Common myeloid progenitor, CD34-positive (primary cell): Measurements from ENCODE around the gene TMEM255B.
"Not testable (repeated sequence)": the region's sequence is repeated elsewhere in the genome, so short reads cannot be mapped to it uniquely, and the experiment has no call there.

Source experiments
- CTCF ChIA-PET: fragments of 350-600 bp; sonication (Branson Sonifier 250); formaldehyde crosslinking; loops from one replicate; lab custom pipeline; 2021; ENCODE audit warnings: antibody characterized with exemption; lab: Charles Lee
- POLR2A ChIA-PET: fragments of 350-600 bp; sonication (Branson Sonifier 250); formaldehyde crosslinking; loops from one replicate; lab custom pipeline; 2021; ENCODE audit warnings: antibody characterized with exemption; lab: Charles Lee
- DNase-seq, 3 donors: peaks; one replicate each; pipeline versions ENCODE4 v3.0.0 to v3.0.0-alpha.2; 2013
- H3K27ac ChIP-seq, 2 experiments: 1 replicate in 1 of 2; 2 replicates in 1 of 2; pipeline ENCODE4 v1.7.0; 2013; ENCODE audit warnings: inconsistent platforms in 2 of 2, low read length in 2 of 2, mild to moderate bottlenecking in 2 of 2, low read depth in 1 of 2, moderate library complexity in 1 of 2; ENCODE audit not compliant: severe bottlenecking in 2 of 2, insufficient read depth in 1 of 2, poor library complexity in 1 of 2
- H3K27me3 ChIP-seq, 5 experiments: replicated peaks in 2 of 5; 1 replicate in 3 of 5; 2 replicates in 2 of 5; pipeline versions ENCODE4 v1.6.1 to v1.7.0; 2013; ENCODE audit warnings: low read length in 4 of 5, mild to moderate bottlenecking in 2 of 5, moderate library complexity in 2 of 5, inconsistent platforms in 1 of 5; ENCODE audit not compliant: insufficient read depth in 5 of 5, control insufficient read depth in 4 of 5
- H3K36me3 ChIP-seq, 4 experiments: 1 replicate in 2 of 4; 2 replicates in 2 of 4; pipeline versions ENCODE4 v1.6.1 to v1.7.0; 2013; ENCODE audit warnings: low read length in 3 of 4, control low read depth in 1 of 4, mild to moderate bottlenecking in 1 of 4; ENCODE audit not compliant: control insufficient read depth in 4 of 4, insufficient read depth in 4 of 4
- H3K4me1 ChIP-seq, 4 experiments: 1 replicate in 3 of 4; 2 replicates in 1 of 4; pipeline versions ENCODE4 v1.6.1 to v1.7.1; 2013; ENCODE audit warnings: low read length in 3 of 4, mild to moderate bottlenecking in 3 of 4, control low read depth in 1 of 4, inconsistent platforms in 1 of 4, moderate library complexity in 1 of 4; ENCODE audit not compliant: control insufficient read depth in 4 of 4, insufficient read depth in 4 of 4; ENCODE audit errors: control extremely low read depth in 1 of 4
- H3K4me3 ChIP-seq, 7 experiments: 1 replicate in 4 of 7; 2 replicates in 3 of 7; pipeline versions ENCODE4 v1.5.1 to v1.7.0; 2013; ENCODE audit warnings: mild to moderate bottlenecking in 7 of 7, low read length in 6 of 7, moderate library complexity in 6 of 7, inconsistent platforms in 2 of 7, low read depth in 2 of 7, control low read depth in 1 of 7; ENCODE audit not compliant: insufficient read depth in 4 of 7, control insufficient read depth in 1 of 7; ENCODE audit errors: extremely low read depth in 1 of 7
- H3K9me3 ChIP-seq, 5 experiments: 1 replicate in 4 of 5; 2 replicates in 1 of 5; pipeline versions ENCODE4 v1.6.1 to v1.7.1; 2013; ENCODE audit warnings: low read length in 4 of 5, mild to moderate bottlenecking in 2 of 5, inconsistent platforms in 1 of 5, low read depth in 1 of 5, moderate library complexity in 1 of 5; ENCODE audit not compliant: control insufficient read depth in 4 of 5, insufficient read depth in 2 of 5; ENCODE audit errors: control extremely low read depth in 1 of 5
- WGBS: methylation state at CpG from one replicate; pipeline ENCODE4 v1.1.5; 2013; ENCODE audit not compliant: insufficient coverage; 5-methylcytosine and 5-hydroxymethylcytosine counted together

TMEM255B gene

GRCh38 chr13:113786262-113786841 is 27.3 kb downstream of the TMEM255B start:
- peak in 2 of 3 donors; percentile 21 to 23 for DNase-seq
- H3K27ac ChIP-seq = no peak overlapping the region

GRCh38 chr13:113787694-113788093 is 28.7 kb downstream of the TMEM255B start:
- H3K36me3 ChIP-seq = no peaks in the 10 kb centered on the region
- no peak overlapping the region for H3K4me3 ChIP-seq
- 94% methylated on average over 6 of the region's 12 CpGs for WGBS
- no peaks in the 10 kb centered on the region for H3K4me1 ChIP-seq
- DNase-seq = no peak
- H3K9me3 ChIP-seq = peaks cover 0 to 9% (median 0%) of the 10 kb centered on the region in 5 experiments
- ChIA-PET POLR2A (no interaction called here), CTCF (no interaction called here)
- no peak overlapping the region for H3K27ac ChIP-seq
- H3K27me3 ChIP-seq = peaks cover 0 to 15% (median 2%) of the 10 kb centered on the region in 5 experiments

More at GRCh38 chr13:113786262-113786841, 27.3 kb downstream of the TMEM255B start:
- peaks cover 0 to 15% (median 2%) of the 10 kb centered on the region in 5 experiments for H3K27me3 ChIP-seq
- ChIA-PET POLR2A (no interaction called here), CTCF (no interaction called here)
- no peaks in the 10 kb centered on the region for H3K4me1 ChIP-seq
- 71% methylated on average over 17 of the region's 17 CpGs for WGBS
- H3K4me3 ChIP-seq = no peak overlapping the region
- peaks cover 0 to 9% (median 0%) of the 10 kb centered on the region in 5 experiments for H3K9me3 ChIP-seq
- H3K36me3 ChIP-seq = no peaks in the 10 kb centered on the region

- Histone ChIP-seq H3K27me3 (peaks cover 0 to 18% (median 2%) of the 10 kb centered on the region in 5 experiments), H3K36me3 (no peaks in the 10 kb centered on the region), H3K4me1 (no peaks in the 10 kb centered on the region), H3K9me3 (peaks cover 0 to 9% (median 0%) of the 10 kb centered on the region in 5 experiments), H3K4me3 (no peak overlapping the region), H3K27ac (no peak overlapping the region)
- WGBS = 93% methylated on average over 26 of the region's 31 CpGs
- ChIA-PET CTCF (no interaction called here), POLR2A (no interaction called here)
- DNase-seq = no peak
These were observed 29.5 kb downstream of the TMEM255B start for GRCh38 chr13:113788413-113789135.

- H3K4me1 ChIP-seq = no peaks in the 10 kb centered on the region
- H3K36me3 ChIP-seq = no peaks in the 10 kb centered on the region
- peaks cover 0 to 9% (median 0%) of the 10 kb centered on the region in 5 experiments for H3K9me3 ChIP-seq
- ChIA-PET CTCF (no interaction called here), POLR2A (no interaction called here)
- no peak overlapping the region for H3K27ac ChIP-seq
- H3K4me3 ChIP-seq = no peak overlapping the region
- 95% methylated on average over 6 of the region's 6 CpGs for WGBS
- no peak for DNase-seq
- peaks cover 0 to 21% (median 2%) of the 10 kb centered on the region in 5 experiments for H3K27me3 ChIP-seq
These were observed 30.1 kb downstream of the TMEM255B start for GRCh38 chr13:113789167-113789566.

GRCh38 chr13:113789931-113790330 is 30.9 kb downstream of the TMEM255B start:
- H3K4me1 ChIP-seq, POLR2A ChIA-PET, H3K27ac ChIP-seq, H3K36me3 ChIP-seq, DNase-seq, CTCF ChIA-PET, H3K4me3 ChIP-seq, H3K9me3 ChIP-seq: not testable (repeated sequence)
- 93% methylated on average over 6 of the region's 13 CpGs for WGBS
- H3K27me3 ChIP-seq = peaks cover 0 to 21% (median 2%) of the 10 kb centered on the region in 5 experiments

GRCh38 chr13:113791226-113791625 is 32.2 kb downstream of the TMEM255B start:
- 83% methylated on average over 17 of the region's 17 CpGs for WGBS
- CTCF ChIA-PET = no interaction called here
- no peak overlapping the region for H3K27ac ChIP-seq
- DNase-seq = no peak
- POLR2A ChIA-PET = no interaction called here
- H3K9me3 ChIP-seq = peaks cover 0 to 2% (median 0%) of the 10 kb centered on the region in 5 experiments
- H3K4me1 ChIP-seq = no peaks in the 10 kb centered on the region
- peaks cover 0 to 21% (median 2%) of the 10 kb centered on the region in 5 experiments for H3K27me3 ChIP-seq
- no peak overlapping the region for H3K4me3 ChIP-seq
- H3K36me3 ChIP-seq = no peaks in the 10 kb centered on the region

- Histone ChIP-seq H3K36me3 (no peaks in the 10 kb centered on the region), H3K4me3 (no peak overlapping the region), H3K9me3 (no peaks in the 10 kb centered on the region), H3K4me1 (no peaks in the 10 kb centered on the region), H3K27ac (no peak overlapping the region), H3K27me3 (peaks cover 0 to 21% (median 2%) of the 10 kb centered on the region in 5 experiments)
- no peak for DNase-seq
- CTCF ChIA-PET = no interaction called here
- POLR2A ChIA-PET = no interaction called here
- 82% methylated on average over 17 of the region's 19 CpGs for WGBS
These were observed 32.7 kb downstream of the TMEM255B start for GRCh38 chr13:113791761-113792160.
